ENCODE results near the gene TNC.

Gene TNC

DNA sequence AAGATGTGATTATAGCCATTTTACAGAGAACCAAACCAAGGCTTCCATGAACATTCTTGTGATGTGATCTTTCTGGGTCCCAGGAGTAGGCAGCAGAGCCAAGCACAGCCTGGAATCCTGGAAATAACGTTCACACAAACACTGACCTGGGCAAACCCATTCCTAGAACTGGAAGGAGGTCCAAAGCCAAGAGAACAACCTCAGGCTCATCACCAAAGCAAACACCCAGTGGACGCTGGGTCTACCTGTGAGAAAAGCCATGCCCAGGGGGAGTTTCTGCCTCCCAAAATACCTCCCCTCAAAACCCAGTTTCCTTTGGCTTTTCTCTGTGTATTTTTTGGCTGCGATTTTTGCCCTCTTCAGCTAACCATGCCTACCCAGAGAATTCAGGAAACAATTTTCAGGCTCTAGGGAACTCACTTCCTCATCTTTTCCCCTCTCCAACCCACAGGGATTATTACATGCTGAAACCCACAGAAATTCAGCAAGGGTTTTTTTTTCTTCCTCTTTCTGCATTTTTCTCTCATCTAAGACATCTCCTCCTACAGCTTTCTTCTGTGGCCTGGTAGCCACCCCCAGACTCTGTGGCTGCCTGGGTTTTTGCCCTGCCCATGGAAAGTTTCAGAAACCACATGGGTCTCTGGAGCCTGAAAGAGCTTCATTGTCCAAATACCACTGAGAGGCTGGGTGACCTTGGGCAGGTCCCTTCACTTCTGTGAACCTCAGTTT, 75.0 kb downstream of the TNC start:
- no peak for DNase-seq

GRCh38 chr9:115039516-115040120, 78.3 kb downstream of the TNC start:
- DNase-seq = no peak

GRCh38 chr9:115038178-115038577, 79.8 kb downstream of the TNC start:
- no peak for DNase-seq

DNA sequence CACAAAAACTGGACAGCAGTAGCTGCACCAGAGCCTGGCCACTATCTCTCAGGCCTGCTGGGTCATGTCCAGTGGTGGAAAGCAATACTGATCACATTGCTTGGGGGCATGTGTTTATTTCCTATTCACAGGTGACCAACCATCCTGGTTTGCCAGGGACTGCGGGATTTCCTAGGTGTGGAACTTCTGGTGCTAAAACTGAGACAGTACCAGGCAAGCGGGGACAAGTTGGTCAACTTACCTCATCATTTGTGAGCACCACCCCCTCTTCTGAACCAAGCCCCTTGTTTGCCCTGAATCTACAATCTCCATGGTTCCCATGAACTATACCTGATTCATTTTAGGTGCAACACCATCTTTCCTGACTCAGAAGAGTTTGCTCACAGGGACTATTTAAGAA, 81.3 kb downstream of the TNC start:
- no peak for DNase-seq

DNA sequence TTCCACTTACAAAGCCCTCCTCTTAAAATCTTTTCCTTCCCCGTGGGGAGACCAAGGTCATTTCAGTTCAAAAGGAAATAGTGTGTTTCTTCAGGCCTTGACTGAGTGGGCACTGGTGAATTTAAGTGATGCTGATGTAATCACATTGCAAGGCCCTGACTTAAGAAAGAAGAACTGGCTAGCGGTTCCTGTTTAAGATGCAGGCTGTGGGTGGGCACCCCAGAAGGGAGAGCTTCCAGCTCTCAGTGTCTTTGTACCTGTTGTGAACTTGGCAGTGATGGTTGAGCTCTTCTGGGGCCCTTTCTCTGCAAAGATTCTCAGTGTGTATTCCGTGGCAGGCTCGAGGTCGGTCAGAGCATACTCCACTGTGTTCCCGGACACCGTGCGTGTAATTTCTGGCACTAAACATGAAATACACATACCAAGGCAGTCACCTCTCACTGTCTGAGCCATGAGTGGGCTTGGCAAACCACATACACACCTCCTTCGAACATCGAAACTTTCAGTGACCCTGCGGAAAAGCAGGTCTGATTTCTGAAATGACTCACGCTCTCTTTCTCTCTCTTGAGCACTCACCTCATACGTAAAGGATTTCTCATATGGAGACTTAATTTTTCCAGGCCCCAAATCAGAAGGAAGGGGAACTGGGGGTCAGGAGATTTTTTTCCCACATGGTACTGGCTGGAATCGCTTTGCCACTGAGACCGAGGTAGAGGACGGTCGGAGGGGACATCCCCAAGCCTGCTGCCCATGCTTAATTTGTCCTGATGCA, 81.9 kb downstream of the TNC start:
- DNase-seq = no peak

GRCh38 chr9:115034801-115035200, 83.2 kb downstream of the TNC start:
- DNase-seq = no peak

- no peak for DNase-seq
These were observed 84.2 kb downstream of the TNC start for GRCh38 chr9:115033800-115034199.

GRCh38 chr9:115032296-115032695, 85.7 kb downstream of the TNC start:
- no peak for DNase-seq

- DNase-seq = no peak
These were observed 88.0 kb downstream of the TNC start for GRCh38 chr9:115030006-115030405.

GRCh38 chr9:115025721-115026120, 92.2 kb downstream of the TNC start:
- no peak for DNase-seq

DNA sequence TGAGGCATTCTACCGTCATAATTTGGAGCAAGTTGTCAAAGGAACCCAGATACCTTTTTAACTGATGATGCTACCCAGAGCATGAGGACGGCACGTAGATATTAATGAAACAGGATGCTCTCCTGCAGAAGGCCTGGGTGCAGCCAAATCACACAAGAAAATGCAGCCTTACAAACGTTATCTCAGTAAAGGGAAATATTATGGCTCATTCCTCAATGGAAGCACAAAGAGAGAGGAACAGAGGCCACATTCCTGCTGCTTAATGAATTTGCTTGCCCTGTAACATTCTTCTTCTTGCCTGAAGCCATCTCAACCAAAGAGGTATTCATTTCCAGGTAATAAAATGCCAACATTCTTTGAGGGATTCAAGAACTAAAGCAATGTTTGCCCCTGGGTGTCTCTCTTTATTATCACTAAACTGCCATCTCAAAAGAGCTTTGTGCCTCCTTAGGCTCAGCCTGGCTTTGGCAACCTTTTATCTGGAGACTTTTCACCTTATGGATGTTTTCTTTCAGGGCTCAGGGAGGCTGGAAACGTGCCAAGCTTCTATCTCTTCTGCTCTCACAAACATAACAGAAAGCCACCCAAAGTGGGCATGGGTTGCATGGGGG, 92.9 kb downstream of the TNC start:
- no peak for DNase-seq

GRCh38 chr9:115022760-115023434, 95.1 kb downstream of the TNC start:
- no peak for DNase-seq

- DNase-seq = no peak
These were observed 99.2 kb downstream of the TNC start for GRCh38 chr9:115018547-115019435.

GRCh38 chr9:115016344-115016743, 101.6 kb downstream of the TNC start:
- no peak for DNase-seq

DNA sequence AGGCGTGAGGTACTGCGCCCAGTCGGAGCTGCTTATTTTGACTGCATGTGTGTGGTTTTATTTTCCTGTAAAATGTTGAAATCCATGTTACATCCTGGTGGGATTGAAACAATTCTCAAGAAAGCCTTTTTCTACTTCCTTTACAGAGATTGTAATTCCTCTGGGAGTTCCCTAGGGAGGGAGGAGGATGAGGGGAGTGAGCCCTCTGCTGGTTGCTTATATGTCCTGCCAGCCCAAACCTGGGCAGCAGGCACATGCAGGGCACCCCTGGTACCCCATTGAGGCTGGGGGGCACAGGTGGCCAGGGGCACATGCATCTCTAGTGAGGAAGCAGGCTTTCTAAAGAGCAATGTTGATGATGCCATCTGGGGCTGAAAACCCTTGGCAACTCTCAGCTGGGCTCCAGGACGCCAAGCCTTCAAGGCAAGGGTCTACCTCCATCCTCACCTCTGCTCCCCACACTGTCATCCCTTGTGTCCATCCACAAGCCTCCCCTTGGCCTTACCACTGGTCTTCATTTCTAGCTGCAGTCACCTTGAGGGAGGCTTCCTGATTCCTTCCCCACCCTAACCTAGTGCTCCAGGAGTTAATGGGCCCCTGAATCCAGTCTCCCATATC, 102.8 kb downstream of the TNC start:
- no peak for DNase-seq

DNA sequence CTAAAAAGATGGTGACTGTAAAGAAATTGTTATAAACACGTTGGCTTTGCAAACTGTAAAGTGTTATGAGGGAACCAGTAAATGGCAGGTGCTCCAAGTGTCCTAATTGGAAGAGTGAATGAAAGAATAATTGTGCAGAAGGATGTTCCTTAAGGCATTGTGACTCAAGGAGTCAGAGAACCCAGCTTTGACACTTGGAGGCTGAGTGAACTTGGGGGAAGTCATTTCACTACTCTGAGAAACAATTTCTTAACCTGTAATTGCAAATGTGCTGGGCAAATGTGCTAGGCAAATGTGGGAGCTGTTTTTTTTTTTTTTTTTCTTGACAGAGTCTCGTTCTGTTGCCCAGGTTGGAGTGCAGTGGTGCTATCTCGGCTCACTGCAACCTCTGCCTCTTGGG, 103.5 kb downstream of the TNC start:
- no peak for DNase-seq

GRCh38 chr9:115013998-115014397, 104.0 kb downstream of the TNC start:
- DNase-seq = peak; percentile 86

GRCh38 chr9:115012486-115012885, 105.5 kb downstream of the TNC start:
- no peak for DNase-seq

DNA sequence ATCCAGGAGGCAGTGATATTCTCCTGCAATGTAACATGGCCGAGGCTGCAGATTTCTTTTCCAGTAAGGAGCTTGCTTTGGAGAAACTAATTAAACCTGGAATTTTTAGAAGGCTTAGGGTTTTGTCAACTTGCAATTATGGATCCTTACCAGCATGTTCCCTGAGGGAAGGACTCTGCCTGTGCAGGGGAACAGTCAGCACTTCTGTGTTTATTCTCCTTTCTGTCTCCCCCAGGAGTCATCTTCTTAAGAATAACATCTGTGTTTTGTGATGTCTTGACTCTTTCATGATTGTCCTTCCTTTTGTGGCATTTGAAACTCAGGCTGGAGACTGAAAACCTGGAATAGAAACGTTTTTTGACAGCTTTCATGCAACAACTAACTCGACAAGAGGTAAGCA, 107.1 kb downstream of the TNC start:
- no peak for DNase-seq

GRCh38 chr9:115008536-115009270, 109.3 kb downstream of the TNC start:
- peak; percentile 95 for DNase-seq

DNA sequence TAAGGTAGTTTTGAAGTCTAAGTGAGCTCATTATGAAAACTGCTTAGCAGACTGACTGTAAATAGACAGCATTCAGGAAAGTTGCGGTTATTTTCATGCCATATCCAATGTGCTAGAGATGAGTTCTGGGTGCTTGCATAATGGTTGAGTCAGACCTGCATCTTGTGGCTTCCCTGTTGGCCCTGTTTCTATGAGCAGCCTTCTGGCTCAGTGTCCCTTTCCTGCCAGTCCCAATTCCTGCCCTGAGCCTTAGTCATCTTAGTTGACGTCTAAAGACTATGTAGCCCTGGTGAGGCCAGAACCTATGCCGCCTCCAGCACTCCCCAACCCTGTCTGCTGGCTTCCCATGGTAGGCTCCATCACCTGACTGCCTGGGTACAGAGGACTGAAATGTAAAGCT, 111.3 kb downstream of the TNC start:
- no peak for DNase-seq

All from islet precursor cell (in vitro differentiated cells).